Stomach (tissue), 9 donors: ENCODE results near the gene SYF2. TPM values are rescaled to one million over a fixed set of nuclear protein-coding genes. Genes with fewer than 3 reads are reported as not detected.
"Not testable (repeated sequence)": the region's sequence is repeated elsewhere in the genome, so short reads cannot be mapped to it uniquely, and the experiment has no call there.

Experiments used
- DNase-seq, 2 donors: peaks; one replicate each; pipeline versions ENCODE4 v3.0.0 to v3.0.0-alpha.2; 2013 to 2019
- H3K27ac ChIP-seq, 5 donors: fragments of 200-600 bp in 4 of 5; sonication (generic) in 4 of 5; one replicate each; pipeline ENCODE4 v1.5.1; 2013 to 2019; ENCODE audit warnings: mild to moderate bottlenecking in 1 of 5, moderate library complexity in 1 of 5
- H3K27me3 ChIP-seq, 3 donors: fragments of 200-600 bp; sonication (generic); one replicate each; pipeline ENCODE4 v1.5.1; 2017 to 2019; ENCODE audit warnings: mixed run types in 1 of 3
- H3K36me3 ChIP-seq, 4 donors: fragments of 200-600 bp; sonication (generic); 1 replicate in 3 of 4; 2 replicates in 1 of 4; pipeline ENCODE4 v1.5.1; 2016 to 2019
- H3K4me1 ChIP-seq, 4 donors: fragments of 200-600 bp; sonication (generic); one replicate each; pipeline ENCODE4 v1.5.1; 2016 to 2019
- H3K4me3 ChIP-seq, 4 donors: fragments of 200-600 bp; sonication (generic) in 3 of 4; one replicate each; pipeline ENCODE4 v1.5.1; 2016 to 2019; ENCODE audit warnings: mild to moderate bottlenecking in 1 of 4
- H3K9me3 ChIP-seq, 4 donors: fragments of 200-600 bp; sonication (generic); one replicate each; pipeline ENCODE4 v1.5.1; 2016 to 2019
- CTCF ChIP-seq, 7 experiments: fragments of 450-650 bp in 4 of 7; fragments of 200-600 bp in 3 of 7; sonication (generic) in 3 of 7; IDR thresholded peaks; one replicate each; pipeline ENCODE4 v1.5.1; 2016 to 2019; ENCODE audit warnings: antibody characterized with exemption in 7 of 7, control low read depth in 2 of 7, mild to moderate bottlenecking in 1 of 7
- EP300 ChIP-seq: sonication (generic); formaldehyde crosslinking; IDR thresholded peaks from one replicate; pipeline ENCODE4 v1.6.1; 2017; ENCODE audit warnings: antibody characterized with exemption
- POLR2A ChIP-seq, 4 donors: fragments of 450-650 bp; IDR thresholded peaks; one replicate each; pipeline ENCODE4 v1.6.1; 2016; ENCODE audit warnings: antibody characterized with exemption in 4 of 4, control low read depth in 2 of 4, mild to moderate bottlenecking in 1 of 4, moderate library complexity in 1 of 4
- POLR2AphosphoS5 ChIP-seq, 3 donors: sonication (generic); formaldehyde crosslinking; IDR thresholded peaks; one replicate each; pipeline ENCODE4 v1.6.1; 2016; ENCODE audit warnings: antibody characterized with exemption in 3 of 3
- WGBS, 5 donors: extraction: QIAGEN DNeasy Blood & Tissue Kit in 3 of 5; methylation state at CpG; one replicate each; pipeline versions ENCODE4 v1.1.5 to v1.1.7; 2013 to 2018; 5-methylcytosine and 5-hydroxymethylcytosine counted together
- intact Hi-C: fragments of 100-400 bp; cut with DNase I; formaldehyde crosslinking; loops from one replicate; pipeline ENCODE4 v1.15.1; 2023; ENCODE audit warnings: low total_unique reads
- polyA plus RNA-seq, 3 donors: library from polyadenylated mRNA; stranded (reverse); fragments of 200-250 nt; gene quantifications; one replicate each; pipeline ENCODE4 v1.2.3, GENCODE V29; 2013
- total RNA-seq, 5 donors: library from RNA; depleted of rRNA; stranded (reverse); fragments of >200 nt; gene quantifications; one replicate each; pipeline versions ENCODE4 v1.1.0 to v1.2.3, GENCODE V29; 2014 to 2016
- donor health status: healthy with polysubstance abuse.
- donor health status: Bipolar disorder and iron deficiency.
- donor health status: healthy.

The SYF2 gene
- total and polyA plus RNA-seq, 8 donors, result 17.9 to 146 (median 54.9) TPM

GRCh38 chr1:25190260-25190659 lies 42.0 kb downstream of the SYF2 start:
- Histone ChIP-seq H3K4me3 (no peak overlapping the region), H3K27me3 (peaks cover 0 to 7% (median 0%) of the 10 kb centered on the region in 3 donors), H3K27ac (no peak overlapping the region), H3K9me3 (no peaks in the 10 kb centered on the region), H3K4me1 (no peaks in the 10 kb centered on the region), H3K36me3 (no peaks in the 10 kb centered on the region)
- intact Hi-C loops, result no loop called here
- no peak for DNase-seq
- 84 to 94% (median 88%) methylated on average over 2 of the region's 2 CpGs for WGBS, 5 donors
- TF ChIP-seq EP300, result no peak
- no peak for TF ChIP-seq POLR2AphosphoS5 (IDR thresholded peaks at IDR 0.05)
- TF ChIP-seq CTCF (IDR thresholded peaks at IDR 0.05), result no peak
- TF ChIP-seq POLR2A (IDR thresholded peaks at IDR 0.05), result no peak

- H3K36me3 ChIP-seq, intact Hi-C loops, H3K27ac ChIP-seq, H3K4me3 ChIP-seq, H3K9me3 ChIP-seq, H3K4me1 ChIP-seq, DNase-seq: not testable (repeated sequence)
- peaks cover 0 to 13% (median 0%) of the 10 kb centered on the region in 3 donors for H3K27me3 ChIP-seq
- 88 to 96% (median 96%) methylated on average over 3 of the region's 3 CpGs for WGBS, 5 donors
These were observed 44.4 kb downstream of the SYF2 start for GRCh38 chr1:25187904-25188303.

GRCh38 chr1:25187077-25187476 lies 45.2 kb downstream of the SYF2 start:
- H3K27ac ChIP-seq, result no peak overlapping the region
- no peaks in the 10 kb centered on the region for H3K9me3 ChIP-seq
- no peaks in the 10 kb centered on the region for H3K36me3 ChIP-seq
- DNase-seq, result no peak
- H3K4me1 ChIP-seq, result no peaks in the 10 kb centered on the region
- TF ChIP-seq POLR2AphosphoS5 (IDR thresholded peaks at IDR 0.05) (no peak), EP300 (no peak), POLR2A (IDR thresholded peaks at IDR 0.05) (no peak), CTCF (IDR thresholded peaks at IDR 0.05) (no peak)
- intact Hi-C loops, result no loop called here
- H3K4me3 ChIP-seq, result no peak overlapping the region
- 71 to 88% (median 83%) methylated on average over 5 of the region's 5 CpGs for WGBS, 5 donors
- peaks cover 0 to 11% (median 0%) of the 10 kb centered on the region in 3 donors for H3K27me3 ChIP-seq

GRCh38 chr1:25186161-25187007 lies 45.9 kb downstream of the SYF2 start:
- H3K4me3 ChIP-seq, result no peak overlapping the region
- DNase-seq, result no peak
- H3K27ac ChIP-seq, result no peak overlapping the region
- no peaks in the 10 kb centered on the region for H3K9me3 ChIP-seq
- no peaks in the 10 kb centered on the region for H3K4me1 ChIP-seq
- 75 to 80% (median 78%) methylated on average over 13 to 14 of the region's 14 CpGs for WGBS, 5 donors
- H3K27me3 ChIP-seq, result peaks cover 0 to 11% (median 0%) of the 10 kb centered on the region in 3 donors
- no peaks in the 10 kb centered on the region for H3K36me3 ChIP-seq
- TF ChIP-seq POLR2AphosphoS5 (IDR thresholded peaks at IDR 0.05), result no peak
- TF ChIP-seq EP300, result no peak
- TF ChIP-seq CTCF (IDR thresholded peaks at IDR 0.05), result no peak
- no peak for TF ChIP-seq POLR2A (IDR thresholded peaks at IDR 0.05)
- intact Hi-C loops, result no loop called here
